H1 (cell line): Measurements from ENCODE around the gene TSC1. TPM values are rescaled to one million over a fixed set of nuclear protein-coding genes. Genes with fewer than 3 reads are reported as not detected.

Experiments
- CTBP2 ChIP-seq: IDR thresholded peaks from 2 replicates; pipeline ENCODE4 v1.7.0; 2011; ENCODE audit warnings: borderline replicate concordance, mild to moderate bottlenecking, moderate library complexity, mixed read lengths, low read length; ENCODE audit not compliant: insufficient read depth, insufficient read length
- JUND ChIP-seq: IDR thresholded peaks from 2 replicates; pipeline ENCODE4 v1.6.1; 2011; ENCODE audit warnings: mild to moderate bottlenecking, improper control_type of control experiment, low read length
- SIN3A ChIP-seq, 2 experiments: IDR thresholded peaks in 1 of 2; conservative IDR thresholded peaks in 1 of 2; 2 replicates each; pipeline ENCODE4 v1.6.1; 2011 to 2012; ENCODE audit warnings: low read length in 2 of 2, improper control_type of control experiment in 1 of 2, low read depth in 1 of 2, mild to moderate bottlenecking in 1 of 2
- TEAD4 ChIP-seq: IDR thresholded peaks from 2 replicates; pipeline ENCODE4 v1.6.1; 2012; ENCODE audit warnings: low read depth, low read length, inconsistent platforms, mixed read lengths
- polyA plus RNA-seq, 7 experiments: library from polyadenylated mRNA; depleted of rRNA in 3 of 7; stranded (reverse) in 5 of 7; unstranded in 2 of 7; fragments of >200 nt in 5 of 7; fragments of 200-250 nt in 2 of 7; gene quantifications; 1 replicate in 5 of 7; 2 replicates in 1 of 7; 4 replicates in 1 of 7; pipeline versions ENCODE4 v1.2.1 to v1.2.3, GENCODE V29; 2011 to 2013; ENCODE audit warnings: missing spikeins in 2 of 7, mixed read lengths in 2 of 7
- total RNA-seq: library from RNA; stranded (reverse); fragmentation: NEBNext Ultra II Directional; extraction: Animal tissue kit (Norgen Biotek cat#: 25700); gene quantifications from 2 replicates; pipeline ENCODE4 v1.2.1, GENCODE V29; 2021
- TF ChIP-seq, protein P1 (sequence below): fragments of 300-600 bp; sonication (generic); IDR thresholded peaks from 2 replicates; pipeline ENCODE4 v1.7.1; 2012; ENCODE audit warnings: low read length, moderate library complexity, mild to moderate bottlenecking, inconsistent platforms; ENCODE audit not compliant: insufficient replicate concordance

Gene TSC1
- total and polyA plus RNA-seq, 2 of the 8 experiments (the other 6 are each of a cell fraction or from before 2014, with no cell fraction given) = 37.2 to 46.0 TPM

DNA sequence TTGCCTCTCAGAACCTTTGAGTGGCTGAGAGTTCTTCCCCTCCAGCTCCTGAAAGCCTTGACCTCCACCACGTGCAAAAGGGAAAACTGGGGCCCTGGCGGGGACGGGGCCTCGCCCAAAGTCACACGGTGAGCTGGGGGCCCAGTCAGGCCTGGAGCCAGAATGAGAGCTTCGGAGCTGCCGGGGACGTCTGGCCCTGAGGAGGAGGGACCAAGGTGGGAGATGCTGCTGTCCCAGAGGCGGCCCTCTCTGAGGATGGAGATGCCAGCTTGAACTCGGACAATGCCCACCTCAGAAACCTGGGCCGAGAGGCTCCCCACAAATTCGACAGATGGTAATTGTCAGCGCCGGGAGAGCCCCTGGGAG lies 67.0 kb downstream of the TSC1 start (continued):
- TF ChIP-seq, protein P1, sequence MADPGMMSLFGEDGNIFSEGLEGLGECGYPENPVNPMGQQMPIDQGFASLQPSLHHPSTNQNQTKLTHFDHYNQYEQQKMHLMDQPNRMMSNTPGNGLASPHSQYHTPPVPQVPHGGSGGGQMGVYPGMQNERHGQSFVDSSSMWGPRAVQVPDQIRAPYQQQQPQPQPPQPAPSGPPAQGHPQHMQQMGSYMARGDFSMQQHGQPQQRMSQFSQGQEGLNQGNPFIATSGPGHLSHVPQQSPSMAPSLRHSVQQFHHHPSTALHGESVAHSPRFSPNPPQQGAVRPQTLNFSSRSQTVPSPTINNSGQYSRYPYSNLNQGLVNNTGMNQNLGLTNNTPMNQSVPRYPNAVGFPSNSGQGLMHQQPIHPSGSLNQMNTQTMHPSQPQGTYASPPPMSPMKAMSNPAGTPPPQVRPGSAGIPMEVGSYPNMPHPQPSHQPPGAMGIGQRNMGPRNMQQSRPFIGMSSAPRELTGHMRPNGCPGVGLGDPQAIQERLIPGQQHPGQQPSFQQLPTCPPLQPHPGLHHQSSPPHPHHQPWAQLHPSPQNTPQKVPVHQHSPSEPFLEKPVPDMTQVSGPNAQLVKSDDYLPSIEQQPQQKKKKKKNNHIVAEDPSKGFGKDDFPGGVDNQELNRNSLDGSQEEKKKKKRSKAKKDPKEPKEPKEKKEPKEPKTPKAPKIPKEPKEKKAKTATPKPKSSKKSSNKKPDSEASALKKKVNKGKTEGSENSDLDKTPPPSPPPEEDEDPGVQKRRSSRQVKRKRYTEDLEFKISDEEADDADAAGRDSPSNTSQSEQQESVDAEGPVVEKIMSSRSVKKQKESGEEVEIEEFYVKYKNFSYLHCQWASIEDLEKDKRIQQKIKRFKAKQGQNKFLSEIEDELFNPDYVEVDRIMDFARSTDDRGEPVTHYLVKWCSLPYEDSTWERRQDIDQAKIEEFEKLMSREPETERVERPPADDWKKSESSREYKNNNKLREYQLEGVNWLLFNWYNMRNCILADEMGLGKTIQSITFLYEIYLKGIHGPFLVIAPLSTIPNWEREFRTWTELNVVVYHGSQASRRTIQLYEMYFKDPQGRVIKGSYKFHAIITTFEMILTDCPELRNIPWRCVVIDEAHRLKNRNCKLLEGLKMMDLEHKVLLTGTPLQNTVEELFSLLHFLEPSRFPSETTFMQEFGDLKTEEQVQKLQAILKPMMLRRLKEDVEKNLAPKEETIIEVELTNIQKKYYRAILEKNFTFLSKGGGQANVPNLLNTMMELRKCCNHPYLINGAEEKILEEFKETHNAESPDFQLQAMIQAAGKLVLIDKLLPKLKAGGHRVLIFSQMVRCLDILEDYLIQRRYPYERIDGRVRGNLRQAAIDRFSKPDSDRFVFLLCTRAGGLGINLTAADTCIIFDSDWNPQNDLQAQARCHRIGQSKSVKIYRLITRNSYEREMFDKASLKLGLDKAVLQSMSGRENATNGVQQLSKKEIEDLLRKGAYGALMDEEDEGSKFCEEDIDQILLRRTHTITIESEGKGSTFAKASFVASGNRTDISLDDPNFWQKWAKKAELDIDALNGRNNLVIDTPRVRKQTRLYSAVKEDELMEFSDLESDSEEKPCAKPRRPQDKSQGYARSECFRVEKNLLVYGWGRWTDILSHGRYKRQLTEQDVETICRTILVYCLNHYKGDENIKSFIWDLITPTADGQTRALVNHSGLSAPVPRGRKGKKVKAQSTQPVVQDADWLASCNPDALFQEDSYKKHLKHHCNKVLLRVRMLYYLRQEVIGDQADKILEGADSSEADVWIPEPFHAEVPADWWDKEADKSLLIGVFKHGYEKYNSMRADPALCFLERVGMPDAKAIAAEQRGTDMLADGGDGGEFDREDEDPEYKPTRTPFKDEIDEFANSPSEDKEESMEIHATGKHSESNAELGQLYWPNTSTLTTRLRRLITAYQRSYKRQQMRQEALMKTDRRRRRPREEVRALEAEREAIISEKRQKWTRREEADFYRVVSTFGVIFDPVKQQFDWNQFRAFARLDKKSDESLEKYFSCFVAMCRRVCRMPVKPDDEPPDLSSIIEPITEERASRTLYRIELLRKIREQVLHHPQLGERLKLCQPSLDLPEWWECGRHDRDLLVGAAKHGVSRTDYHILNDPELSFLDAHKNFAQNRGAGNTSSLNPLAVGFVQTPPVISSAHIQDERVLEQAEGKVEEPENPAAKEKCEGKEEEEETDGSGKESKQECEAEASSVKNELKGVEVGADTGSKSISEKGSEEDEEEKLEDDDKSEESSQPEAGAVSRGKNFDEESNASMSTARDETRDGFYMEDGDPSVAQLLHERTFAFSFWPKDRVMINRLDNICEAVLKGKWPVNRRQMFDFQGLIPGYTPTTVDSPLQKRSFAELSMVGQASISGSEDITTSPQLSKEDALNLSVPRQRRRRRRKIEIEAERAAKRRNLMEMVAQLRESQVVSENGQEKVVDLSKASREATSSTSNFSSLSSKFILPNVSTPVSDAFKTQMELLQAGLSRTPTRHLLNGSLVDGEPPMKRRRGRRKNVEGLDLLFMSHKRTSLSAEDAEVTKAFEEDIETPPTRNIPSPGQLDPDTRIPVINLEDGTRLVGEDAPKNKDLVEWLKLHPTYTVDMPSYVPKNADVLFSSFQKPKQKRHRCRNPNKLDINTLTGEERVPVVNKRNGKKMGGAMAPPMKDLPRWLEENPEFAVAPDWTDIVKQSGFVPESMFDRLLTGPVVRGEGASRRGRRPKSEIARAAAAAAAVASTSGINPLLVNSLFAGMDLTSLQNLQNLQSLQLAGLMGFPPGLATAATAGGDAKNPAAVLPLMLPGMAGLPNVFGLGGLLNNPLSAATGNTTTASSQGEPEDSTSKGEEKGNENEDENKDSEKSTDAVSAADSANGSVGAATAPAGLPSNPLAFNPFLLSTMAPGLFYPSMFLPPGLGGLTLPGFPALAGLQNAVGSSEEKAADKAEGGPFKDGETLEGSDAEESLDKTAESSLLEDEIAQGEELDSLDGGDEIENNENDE = no peak
- TF ChIP-seq JUND = no peak
- no peak for TF ChIP-seq CTBP2
- TF ChIP-seq TEAD4 = no peak
- no peak for TF ChIP-seq SIN3A (conservative IDR thresholded peaks at IDR 0.05 in 1 of 2, IDR thresholded peaks at IDR 0.05 in 1 of 2; ENCODE audit: low read depth in 1 of 2, low read length in 2 of 2)
